GM10847 (cell line): ENCODE data around the gene GLRX5.

ENCODE experiments used
- POLR2A ChIP-seq: IDR thresholded peaks from 2 replicates; pipeline ENCODE4 v1.6.1; 2011; ENCODE audit not compliant: insufficient read length; ENCODE audit errors: extremely low read depth

GLRX5 gene

DNA sequence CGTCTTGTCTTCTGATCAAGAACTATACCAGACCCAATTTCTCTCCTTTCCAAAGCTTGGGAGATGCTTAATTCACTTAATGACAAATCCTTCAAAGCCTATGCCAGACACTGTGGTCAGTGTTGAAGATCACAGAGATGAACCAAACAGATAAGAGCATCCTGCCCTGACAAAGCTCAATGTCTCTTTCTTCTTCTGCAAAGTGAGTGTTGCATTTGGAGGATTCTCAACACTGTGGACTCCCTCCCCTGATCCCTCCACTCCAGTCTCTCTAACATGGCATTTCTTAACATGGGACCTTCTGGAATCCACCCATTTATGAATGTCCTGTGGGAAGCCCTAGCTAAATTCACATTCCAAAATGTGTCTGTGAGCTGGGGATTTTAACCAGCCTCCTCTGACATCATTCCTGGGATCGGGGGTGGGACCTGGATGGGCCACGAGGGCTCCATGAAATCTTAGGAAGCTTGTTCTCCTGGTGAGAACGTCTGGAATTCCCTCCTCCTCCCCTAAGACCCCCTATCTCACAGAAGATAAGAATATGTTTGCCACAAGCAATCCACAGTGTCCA is 38.7 kb upstream of the GLRX5 start:
- no peak for TF ChIP-seq POLR2A

DNA sequence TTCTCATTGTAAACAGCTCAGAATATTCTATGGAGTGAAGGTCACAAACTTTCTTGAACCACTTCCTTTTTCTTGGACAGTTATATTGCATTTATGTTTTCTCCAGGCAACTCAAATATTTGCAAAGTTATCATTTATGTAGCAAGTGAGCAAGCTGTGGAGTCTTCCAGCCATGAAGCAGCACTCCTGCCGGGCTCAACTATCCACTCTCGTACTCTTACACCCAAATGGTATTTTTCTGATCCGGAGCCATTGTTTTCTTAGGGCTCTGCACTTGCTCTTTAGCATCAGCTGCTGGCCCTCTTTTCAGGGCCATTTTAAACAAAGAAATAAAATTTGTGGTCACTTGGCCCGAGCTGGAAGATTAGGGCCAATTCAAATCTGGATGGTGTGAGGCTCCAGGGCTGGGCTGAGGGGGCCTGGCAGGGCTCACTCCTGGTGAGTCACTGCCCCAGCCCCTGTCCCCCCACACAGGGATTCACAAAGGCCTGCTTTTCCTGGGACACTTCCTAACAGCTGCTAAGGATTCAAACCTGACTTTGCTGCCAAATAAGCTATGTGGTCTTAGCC is 38.1 kb upstream of the GLRX5 start:
- no peak for TF ChIP-seq POLR2A

DNA sequence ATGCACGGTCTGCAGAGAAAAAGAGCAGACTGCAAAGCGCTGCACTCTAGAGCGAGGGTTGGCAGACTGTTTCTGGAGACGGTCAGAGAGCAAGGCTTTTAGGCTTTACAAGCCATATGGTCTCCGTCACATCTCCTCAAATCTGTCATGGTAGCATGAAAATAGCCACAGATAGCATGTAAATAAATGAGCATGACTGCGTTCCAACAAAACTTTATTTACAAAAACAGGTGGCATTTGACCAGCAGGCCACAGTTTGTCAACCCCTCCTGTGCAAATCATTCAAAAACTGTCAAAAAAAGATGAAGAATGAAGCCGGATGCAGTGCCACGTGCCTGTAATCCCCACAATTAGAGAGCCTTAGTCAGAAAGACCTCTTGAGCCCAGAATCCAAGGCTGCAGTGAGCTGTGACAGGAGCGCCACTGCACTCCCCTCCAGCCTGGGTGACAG is 37.3 kb upstream of the GLRX5 start:
- TF ChIP-seq POLR2A = no peak

DNA sequence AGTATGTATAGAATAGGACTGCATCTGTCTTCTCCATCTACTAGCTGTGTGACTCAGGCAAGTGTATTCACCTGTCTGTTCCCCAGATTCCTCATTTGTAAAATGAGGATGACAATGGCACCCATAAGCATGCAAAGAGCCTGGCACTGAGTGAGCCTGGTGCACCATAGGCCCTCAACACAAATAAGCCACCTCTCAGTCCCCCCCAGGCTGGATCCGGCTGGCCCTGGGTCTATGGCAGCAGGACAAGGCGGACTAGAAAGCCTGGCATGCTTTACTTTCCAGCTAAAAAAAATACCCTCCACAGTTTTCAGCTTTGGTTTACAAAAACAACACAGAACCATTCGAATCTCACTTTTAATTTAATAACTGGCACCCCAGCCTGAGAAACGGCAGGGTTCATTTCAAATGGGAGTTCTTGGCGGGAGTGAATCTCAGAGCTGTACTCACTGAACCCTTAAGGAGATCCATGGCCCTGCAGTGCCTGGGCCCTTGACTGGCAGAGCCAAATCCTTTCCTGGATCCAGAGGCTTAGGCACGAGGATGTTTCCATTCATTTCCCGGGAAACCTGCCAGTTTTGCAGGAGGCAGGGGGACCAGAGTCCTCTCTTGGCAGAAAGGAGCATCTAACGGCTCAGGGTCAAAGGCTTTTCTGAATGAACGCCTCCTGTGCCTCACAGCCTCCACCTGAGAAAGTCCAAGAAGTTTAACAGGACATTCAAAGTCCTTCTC is 36.1 kb upstream of the GLRX5 start:
- no peak for TF ChIP-seq POLR2A

DNA sequence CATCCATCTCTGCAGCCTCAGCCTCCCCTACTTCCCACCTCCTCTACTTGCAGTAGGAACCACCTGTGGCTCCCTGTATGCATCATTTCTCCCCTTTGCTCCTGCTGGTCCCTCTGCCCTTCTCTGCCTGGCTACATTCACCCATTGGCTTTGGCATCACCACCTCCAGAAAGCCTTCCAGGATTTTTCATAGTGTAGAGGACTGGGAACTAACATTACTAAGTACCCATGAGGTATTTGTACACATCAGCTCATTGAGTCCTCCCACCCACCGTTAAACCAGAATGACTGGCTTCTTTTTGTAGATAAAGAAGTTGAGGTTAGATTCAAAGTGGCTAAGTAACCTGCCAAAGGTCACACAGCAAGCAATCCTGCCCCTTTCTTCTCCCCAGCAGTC is 35.5 kb upstream of the GLRX5 start:
- TF ChIP-seq POLR2A = no peak

DNA sequence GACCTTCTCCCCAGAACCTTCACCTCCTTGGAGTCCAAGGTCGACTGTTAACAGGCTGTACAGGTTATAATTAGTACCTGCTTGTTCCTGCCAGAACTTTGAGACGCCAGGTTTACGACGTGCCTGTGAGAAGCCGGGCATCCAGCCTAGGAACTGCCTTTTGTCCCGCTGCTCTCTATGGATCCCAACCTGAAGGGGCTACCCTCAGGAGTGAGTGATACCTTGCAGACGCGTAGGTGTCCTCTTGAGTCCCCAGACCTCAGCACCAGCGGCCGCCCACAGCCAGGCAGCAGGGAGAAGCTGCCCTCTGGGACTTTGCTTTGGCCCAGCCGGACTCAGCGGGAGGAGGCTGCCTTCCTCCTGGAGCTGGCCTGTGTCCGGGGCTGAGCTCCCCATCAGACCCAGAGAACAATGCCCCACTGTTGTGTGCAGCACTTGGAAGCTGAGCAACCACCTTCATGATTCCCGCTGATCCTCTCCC is 34.6 kb upstream of the GLRX5 start:
- no peak for TF ChIP-seq POLR2A

DNA sequence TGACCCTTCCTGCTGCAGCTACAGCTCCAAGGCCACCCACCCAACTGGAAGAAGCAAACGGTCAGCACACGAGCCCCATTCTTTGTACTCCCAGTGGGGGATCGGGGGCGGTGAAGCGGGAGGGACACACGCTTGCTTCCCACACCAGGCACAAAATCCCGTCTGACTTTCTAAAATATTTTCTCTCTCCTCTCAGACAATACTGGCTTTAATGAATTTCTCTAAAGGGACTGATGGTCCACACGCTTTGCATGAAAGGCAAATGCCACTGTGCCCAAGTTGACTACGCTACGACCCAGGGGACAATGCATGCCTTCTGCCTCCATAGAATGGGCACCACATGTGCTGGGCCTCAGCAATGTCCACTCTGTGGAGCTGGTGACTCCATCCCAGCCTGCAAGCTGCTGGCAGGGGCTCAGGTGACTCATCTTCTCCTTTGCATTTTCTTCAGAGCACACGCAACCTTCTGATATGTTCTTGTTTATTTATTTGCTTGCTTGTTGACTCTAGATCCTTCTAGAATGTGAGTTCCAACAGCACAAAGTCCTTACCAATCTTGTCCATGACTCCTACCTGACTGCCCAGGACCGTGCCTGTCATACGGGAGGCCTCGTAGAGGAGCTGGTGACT is 34.0 kb upstream of the GLRX5 start:
- no peak for TF ChIP-seq POLR2A

DNA sequence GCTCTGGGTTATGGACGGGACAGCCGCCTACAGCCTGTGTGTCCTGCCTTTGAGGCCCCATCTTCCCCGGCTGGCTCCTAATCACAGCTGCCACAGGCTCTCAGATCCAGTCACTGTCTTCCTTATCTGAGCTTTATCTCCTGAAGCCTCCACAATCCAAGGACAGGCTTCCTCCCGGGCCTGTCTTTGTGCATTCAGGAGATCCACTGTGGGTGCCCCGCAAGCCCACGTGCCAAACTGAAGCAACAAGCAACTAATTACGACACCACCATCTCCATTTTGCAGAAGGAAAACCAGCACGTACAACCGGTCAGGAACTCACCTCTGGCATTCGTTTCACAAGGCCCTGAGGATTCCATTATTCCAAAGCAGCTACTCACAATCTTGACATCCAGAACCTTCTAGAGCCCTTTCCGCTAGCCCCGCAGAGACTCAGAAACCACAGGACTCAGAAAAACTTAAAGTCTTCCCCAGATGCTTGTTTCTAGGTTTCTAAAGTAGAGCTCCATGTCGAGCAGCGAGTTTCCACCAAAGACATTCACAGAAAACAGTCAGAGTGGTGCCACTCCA is 32.4 kb upstream of the GLRX5 start:
- no peak for TF ChIP-seq POLR2A

DNA sequence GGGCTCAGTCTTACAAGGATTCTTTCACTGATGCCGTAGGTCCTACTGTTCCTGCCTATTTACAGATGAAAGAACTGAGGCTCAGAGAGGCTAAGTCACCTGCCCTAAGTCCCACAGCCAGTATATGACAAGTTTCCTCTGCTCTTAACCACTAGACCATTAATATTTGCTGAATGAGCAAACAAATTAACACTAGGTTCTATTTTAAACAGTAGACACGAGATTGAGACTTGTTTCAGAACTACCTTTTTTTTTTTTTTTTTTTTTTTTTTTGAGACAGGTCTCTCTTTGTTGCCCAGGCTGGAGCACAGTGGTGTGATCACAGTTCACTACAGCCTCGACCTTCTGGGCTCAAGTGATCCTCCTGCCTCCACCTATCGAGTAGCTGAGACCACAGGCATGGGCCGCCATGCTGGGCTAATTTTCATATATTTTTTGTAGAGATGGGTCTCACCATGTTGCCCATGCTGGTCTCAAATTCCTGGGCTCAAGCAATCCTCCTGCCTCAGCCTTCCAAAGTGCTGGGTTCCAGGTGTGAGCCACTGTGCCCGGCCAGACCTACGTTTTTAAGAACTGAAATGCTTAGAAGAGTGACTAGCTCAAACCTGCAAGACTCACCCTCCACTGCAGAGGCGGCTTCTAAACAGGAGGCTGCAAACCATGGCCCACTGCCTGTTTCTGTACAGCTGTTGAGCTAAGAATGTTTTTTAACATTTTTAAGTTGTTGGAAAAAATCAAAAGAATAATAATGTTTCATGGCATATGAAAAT is 31.3 kb upstream of the GLRX5 start:
- TF ChIP-seq POLR2A = no peak

DNA sequence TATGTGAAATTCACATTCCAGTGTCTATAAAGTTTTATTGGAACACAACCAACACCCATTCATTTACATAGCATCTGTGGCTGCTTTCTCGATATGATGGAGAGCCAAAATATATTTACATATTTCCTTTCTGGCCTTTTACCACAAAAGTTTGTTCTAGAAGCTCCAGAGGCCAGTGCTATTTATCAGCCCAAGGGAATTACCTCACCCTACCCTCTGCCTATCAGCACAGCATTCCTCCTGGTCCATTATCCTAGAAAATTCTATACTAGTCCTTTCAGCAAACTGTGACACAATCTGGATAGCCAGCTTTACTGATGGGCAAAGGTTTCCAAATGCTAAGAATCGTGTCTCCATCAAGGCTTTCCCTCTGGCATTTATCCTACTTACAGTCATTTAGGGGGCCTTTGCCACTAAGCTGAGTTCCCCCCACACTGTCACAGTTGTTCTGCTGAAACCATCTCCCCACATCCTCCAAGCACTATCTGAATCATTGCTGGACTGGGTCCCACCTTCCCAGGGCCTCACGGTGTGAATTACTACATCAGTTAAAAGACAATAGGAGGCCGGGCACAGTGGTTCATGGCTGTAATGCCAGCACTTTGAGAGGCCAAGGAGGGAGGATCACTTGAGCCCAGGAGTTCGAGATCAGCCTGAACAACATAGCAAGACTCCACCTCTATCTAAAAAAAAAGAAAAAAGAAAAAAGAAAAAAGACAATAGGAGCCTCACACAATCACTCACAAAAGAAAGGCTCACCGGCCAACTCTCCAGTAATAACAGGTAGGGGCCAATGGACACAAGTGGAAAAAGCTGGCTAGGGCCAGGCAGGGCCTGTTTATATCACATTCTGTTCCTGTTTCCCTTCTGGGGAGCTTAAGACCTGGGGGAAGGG is 30.5 kb upstream of the GLRX5 start:
- TF ChIP-seq POLR2A = no peak

DNA sequence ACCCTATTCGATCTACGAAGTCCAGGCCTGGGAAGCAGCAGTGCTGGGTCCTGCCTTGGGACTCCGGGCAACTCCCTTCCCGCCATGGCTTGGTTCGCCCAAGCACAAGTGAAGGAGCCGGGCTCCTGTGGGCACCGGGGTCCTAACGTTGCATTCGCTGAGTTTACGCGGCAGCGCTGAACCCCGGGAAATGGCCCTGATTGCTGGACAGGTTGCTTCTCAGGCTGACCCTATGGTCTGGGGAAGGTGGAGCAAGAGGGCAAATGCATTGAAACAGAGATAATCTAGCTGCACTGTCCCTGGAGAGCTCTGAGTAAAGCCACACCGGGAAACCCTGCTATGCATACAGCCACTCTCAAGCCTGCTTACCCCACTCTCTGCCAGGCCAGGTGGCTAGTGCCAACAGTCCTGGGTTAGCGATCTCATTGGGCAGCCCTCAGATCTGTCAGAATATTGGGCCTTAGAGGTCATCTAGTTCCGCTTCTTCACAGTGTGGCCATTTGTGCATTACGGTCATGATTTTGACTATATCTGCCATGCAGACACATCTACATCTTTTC is 29.7 kb upstream of the GLRX5 start:
- TF ChIP-seq POLR2A = no peak

DNA sequence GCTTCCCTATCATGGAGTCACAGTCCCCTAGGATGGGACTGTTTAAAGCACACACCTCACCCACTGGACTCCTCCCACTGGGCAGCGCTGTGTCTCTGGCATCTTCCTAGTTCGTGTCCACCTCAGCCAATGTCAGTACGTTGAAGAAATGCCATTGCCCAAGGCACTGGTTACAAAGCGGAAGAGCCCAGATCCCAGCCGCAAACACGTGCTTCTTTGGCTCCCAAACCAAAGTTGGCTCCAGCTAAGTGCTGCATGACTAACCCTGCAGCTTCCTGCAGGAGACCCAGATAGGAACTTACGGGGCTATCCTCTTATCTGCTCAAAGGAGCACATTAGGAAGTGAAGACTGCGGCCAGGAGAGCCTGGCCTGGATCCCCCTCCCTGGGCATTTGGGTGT is 27.7 kb upstream of the GLRX5 start:
- TF ChIP-seq POLR2A = no peak

DNA sequence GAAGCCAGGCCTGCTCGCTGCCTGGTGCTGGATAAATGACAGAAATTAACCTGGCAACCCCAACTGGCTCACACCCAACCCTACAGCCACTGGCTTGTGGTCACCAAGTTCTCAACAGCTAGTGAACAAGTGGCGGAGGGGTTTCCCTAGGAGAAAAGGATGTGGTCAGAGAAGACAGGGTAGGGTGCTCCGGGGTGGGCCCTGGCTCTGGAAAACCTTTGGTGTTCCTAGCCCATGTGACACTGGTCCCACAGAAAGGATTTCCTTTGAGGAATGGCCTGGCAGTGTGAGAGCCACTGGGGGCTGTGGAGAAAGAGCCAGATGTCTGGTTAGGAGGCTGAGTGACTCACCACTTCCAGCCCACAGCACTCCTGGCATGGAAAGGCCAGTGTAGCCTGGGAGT is 27.1 kb upstream of the GLRX5 start:
- TF ChIP-seq POLR2A = no peak

DNA sequence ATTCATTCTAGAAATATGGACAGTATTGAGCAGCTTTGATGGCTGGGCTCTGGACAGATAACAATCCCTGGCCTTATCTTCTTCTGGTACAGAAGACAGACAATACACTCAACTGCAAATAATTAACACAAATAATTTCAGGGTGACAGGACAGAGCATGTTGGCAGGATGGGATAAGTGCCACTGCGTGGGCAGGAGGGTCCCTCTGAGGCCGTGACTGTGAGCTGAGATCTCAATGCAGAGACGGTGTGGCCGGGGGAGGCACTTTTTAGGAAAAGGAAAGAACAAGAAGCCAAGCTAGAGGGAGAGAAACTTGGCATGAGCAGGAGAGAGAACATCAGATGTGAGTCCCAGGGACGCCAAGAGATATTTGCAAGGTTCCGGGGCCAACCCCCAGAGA is 26.5 kb upstream of the GLRX5 start:
- TF ChIP-seq POLR2A = no peak

DNA sequence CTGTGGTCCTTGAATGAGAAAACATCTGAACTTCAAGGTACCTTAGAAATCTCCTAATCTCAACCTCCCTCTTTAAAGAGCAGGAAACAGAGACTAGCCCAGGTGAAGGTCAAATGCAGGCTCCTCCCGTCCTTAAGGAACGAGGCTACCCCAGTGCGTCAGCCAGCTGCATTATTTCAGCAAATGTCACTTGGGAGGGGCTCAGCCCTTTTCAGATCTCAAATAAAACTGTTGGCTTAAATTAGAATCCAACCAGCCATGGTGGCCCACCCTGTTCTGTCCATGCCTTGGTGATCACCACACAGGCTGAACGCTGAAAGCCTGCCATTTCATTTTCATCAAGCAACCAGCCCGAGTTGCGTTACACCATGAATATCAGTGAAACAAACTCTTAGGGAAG is 25.4 kb upstream of the GLRX5 start:
- no peak for TF ChIP-seq POLR2A
